Measurements from ENCODE around the gene IGF1R. TPM values are rescaled to one million over a fixed set of nuclear protein-coding genes. Genes with fewer than 3 reads are reported as not detected.

IGF1R gene
- total and polyA plus RNA-seq, 2 of the 13 experiments (the other 11 are each of a cell fraction or from before 2014, with no cell fraction given): 15.9 to 18.4 TPM

DNA sequence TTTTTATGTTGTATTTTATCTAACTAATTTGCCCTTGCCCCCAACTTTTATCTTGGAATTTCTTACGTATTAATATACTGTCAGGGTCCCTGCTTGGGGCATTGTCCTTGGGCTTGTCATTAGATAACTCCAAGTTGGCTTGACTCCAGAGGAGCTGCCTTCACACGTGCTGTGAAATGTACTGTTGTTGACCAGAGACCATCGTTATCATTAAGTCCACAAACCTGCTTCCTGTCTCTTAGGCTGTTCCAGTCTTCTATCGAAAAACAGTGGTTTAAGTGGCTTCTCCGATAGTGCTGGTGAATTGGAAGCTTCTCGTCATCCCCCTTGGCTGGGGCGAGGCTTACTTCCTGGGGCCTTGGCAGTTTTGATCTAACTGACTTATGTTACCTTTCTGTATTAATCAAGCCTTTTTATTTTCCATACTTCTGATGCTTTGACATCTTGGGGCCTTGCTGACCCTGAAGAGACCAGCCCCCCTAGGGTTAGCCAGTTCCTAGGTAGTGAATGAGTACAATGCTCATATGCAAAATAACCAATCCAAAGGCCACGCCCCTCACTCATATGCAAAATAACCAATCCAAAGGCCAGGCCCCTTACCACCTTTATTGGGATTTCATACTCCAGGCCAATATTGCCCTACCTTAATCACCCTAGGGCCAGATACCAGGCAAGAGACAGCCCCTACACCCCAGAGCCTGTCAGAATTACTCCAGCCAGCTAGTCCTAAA lies 164.5 kb downstream of the IGF1R start (continued):
- no peak for TF ChIP-seq SNAI1 (CRISPR knock-in tag; IDR thresholded peaks at IDR 0.05; ENCODE audit: borderline replicate concordance)
- no peak for TF ChIP-seq NPAS2 (CRISPR knock-in tag; IDR thresholded peaks at IDR 0.05; ENCODE audit: borderline replicate concordance)
- TF ChIP-seq, protein P1, sequence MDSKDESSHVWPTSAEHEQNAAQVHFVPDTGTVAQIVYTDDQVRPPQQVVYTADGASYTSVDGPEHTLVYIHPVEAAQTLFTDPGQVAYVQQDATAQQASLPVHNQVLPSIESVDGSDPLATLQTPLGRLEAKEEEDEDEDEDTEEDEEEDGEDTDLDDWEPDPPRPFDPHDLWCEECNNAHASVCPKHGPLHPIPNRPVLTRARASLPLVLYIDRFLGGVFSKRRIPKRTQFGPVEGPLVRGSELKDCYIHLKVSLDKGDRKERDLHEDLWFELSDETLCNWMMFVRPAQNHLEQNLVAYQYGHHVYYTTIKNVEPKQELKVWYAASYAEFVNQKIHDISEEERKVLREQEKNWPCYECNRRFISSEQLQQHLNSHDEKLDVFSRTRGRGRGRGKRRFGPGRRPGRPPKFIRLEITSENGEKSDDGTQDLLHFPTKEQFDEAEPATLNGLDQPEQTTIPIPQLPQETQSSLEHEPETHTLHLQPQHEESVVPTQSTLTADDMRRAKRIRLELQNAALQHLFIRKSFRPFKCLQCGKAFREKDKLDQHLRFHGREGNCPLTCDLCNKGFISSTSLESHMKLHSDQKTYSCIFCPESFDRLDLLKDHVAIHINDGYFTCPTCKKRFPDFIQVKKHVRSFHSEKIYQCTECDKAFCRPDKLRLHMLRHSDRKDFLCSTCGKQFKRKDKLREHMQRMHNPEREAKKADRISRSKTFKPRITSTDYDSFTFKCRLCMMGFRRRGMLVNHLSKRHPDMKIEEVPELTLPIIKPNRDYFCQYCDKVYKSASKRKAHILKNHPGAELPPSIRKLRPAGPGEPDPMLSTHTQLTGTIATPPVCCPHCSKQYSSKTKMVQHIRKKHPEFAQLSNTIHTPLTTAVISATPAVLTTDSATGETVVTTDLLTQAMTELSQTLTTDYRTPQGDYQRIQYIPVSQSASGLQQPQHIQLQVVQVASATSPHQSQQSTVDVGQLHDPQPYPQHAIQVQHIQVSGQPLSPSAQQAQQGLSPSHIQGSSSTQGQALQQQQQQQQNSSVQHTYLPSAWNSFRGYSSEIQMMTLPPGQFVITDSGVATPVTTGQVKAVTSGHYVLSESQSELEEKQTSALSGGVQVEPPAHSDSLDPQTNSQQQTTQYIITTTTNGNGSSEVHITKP (CRISPR knock-in tag; IDR thresholded peaks at IDR 0.05; ENCODE audit: low read depth): peak; percentile 79
- no peak for TF ChIP-seq KDM2A (CRISPR knock-in tag; IDR thresholded peaks at IDR 0.05; ENCODE audit: borderline replicate concordance, low read depth)
- TF ChIP-seq, protein P2, sequence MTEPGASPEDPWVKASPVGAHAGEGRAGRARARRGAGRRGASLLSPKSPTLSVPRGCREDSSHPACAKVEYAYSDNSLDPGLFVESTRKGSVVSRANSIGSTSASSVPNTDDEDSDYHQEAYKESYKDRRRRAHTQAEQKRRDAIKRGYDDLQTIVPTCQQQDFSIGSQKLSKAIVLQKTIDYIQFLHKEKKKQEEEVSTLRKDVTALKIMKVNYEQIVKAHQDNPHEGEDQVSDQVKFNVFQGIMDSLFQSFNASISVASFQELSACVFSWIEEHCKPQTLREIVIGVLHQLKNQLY (CRISPR knock-in tag; IDR thresholded peaks at IDR 0.05): peak; percentile 78; the same call in 1 of the 2 replicates
- no peak for TF ChIP-seq PRMT3 (CRISPR knock-in tag; IDR thresholded peaks at IDR 0.05; ENCODE audit: borderline replicate concordance, low read depth)
- peak; percentile 27; the same call in 1 of the 3 replicates for TF ChIP-seq MXI1 (IDR thresholded peaks at IDR 0.05; ENCODE audit: borderline replicate concordance, low read depth, low read length)
- TF ChIP-seq ZNF564 (CRISPR knock-in tag; IDR thresholded peaks at IDR 0.05): no peak
- TF ChIP-seq PAX8 (CRISPR knock-in tag; IDR thresholded peaks at IDR 0.05; ENCODE audit: borderline replicate concordance): no peak
- TF ChIP-seq, protein P3, sequence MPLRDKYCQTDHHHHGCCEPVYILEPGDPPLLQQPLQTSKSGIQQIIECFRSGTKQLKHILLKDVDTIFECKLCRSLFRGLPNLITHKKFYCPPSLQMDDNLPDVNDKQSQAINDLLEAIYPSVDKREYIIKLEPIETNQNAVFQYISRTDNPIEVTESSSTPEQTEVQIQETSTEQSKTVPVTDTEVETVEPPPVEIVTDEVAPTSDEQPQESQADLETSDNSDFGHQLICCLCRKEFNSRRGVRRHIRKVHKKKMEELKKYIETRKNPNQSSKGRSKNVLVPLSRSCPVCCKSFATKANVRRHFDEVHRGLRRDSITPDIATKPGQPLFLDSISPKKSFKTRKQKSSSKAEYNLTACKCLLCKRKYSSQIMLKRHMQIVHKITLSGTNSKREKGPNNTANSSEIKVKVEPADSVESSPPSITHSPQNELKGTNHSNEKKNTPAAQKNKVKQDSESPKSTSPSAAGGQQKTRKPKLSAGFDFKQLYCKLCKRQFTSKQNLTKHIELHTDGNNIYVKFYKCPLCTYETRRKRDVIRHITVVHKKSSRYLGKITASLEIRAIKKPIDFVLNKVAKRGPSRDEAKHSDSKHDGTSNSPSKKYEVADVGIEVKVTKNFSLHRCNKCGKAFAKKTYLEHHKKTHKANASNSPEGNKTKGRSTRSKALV (CRISPR knock-in tag; IDR thresholded peaks at IDR 0.05): peak; percentile 60; the same call in 1 of the 2 replicates
- TF ChIP-seq IRX3 (CRISPR knock-in tag; IDR thresholded peaks at IDR 0.05; ENCODE audit: borderline replicate concordance, low read depth): no peak
- TF ChIP-seq ZBTB49 (CRISPR knock-in tag; IDR thresholded peaks at IDR 0.05; ENCODE audit: borderline replicate concordance): no peak
- TF ChIP-seq ZNF670 (CRISPR knock-in tag; IDR thresholded peaks at IDR 0.05; ENCODE audit: borderline replicate concordance): no peak
- no peak for TF ChIP-seq SNAPC2 (CRISPR knock-in tag; IDR thresholded peaks at IDR 0.05)
- no peak for TF ChIP-seq ELK4 (CRISPR knock-in tag; IDR thresholded peaks at IDR 0.05; ENCODE audit: borderline replicate concordance)
- no peak for TF ChIP-seq ZNF572 (CRISPR knock-in tag; IDR thresholded peaks at IDR 0.05)
- TF ChIP-seq, protein P4, sequence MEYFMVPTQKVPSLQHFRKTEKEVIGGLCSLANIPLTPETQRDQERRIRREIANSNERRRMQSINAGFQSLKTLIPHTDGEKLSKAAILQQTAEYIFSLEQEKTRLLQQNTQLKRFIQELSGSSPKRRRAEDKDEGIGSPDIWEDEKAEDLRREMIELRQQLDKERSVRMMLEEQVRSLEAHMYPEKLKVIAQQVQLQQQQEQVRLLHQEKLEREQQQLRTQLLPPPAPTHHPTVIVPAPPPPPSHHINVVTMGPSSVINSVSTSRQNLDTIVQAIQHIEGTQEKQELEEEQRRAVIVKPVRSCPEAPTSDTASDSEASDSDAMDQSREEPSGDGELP (IDR thresholded peaks at IDR 0.05; ENCODE audit: borderline replicate concordance, low read depth): peak; percentile 24; the same call in 1 of the 2 replicates
